T-cell (primary cell): ENCODE data around the gene RWDD3. TPM values are rescaled to one million over a fixed set of nuclear protein-coding genes. Genes with fewer than 3 reads are reported as not detected.

Experiments used
- ATAC-seq, 4 experiments: fragments of 200-7000 bp in 3 of 4; fragments of 150-1000 bp in 1 of 4; cut with Tn5 transposase; replicated peaks in 1 of 4; 1 replicate in 3 of 4; 2 replicates in 1 of 4; pipeline ENCODE4 v1.10.0; 2021; ENCODE audit warnings: moderate library complexity in 3 of 4, mild to moderate bottlenecking in 2 of 4, moderate number of reproducible peaks in 1 of 4
- CTCF ChIA-PET, 2 donors: fragments of 300-600 bp; sonication (Branson Sonifier 250); formaldehyde crosslinking; loops; one replicate each; lab custom pipeline; 2022; ENCODE audit warnings: antibody characterized with exemption in 2 of 2; lab: Charles Lee
- POLR2A ChIA-PET, 2 donors: fragments of 300-600 bp; sonication (Branson Sonifier 250); formaldehyde crosslinking; loops; one replicate each; lab custom pipeline; 2022; ENCODE audit warnings: antibody characterized with exemption in 2 of 2; lab: Charles Lee
- DNase-seq, 35 experiments: peaks; one replicate each; pipeline versions ENCODE4 v3.0.0 to v3.0.0-alpha.2; 2013 to 2023
- H3K27ac ChIP-seq: one replicate; pipeline ENCODE4 v1.5.1; 2013; ENCODE audit warnings: low read length
- H3K27me3 ChIP-seq, 2 experiments: replicated peaks in 1 of 2; 1 replicate in 1 of 2; 2 replicates in 1 of 2; pipeline versions ENCODE4 v1.6.1 to v1.7.0; 2013; ENCODE audit warnings: low read length in 1 of 2, mixed read lengths in 1 of 2; ENCODE audit not compliant: control insufficient read depth in 2 of 2, insufficient read depth in 2 of 2; ENCODE audit errors: extremely low read depth in 1 of 2
- H3K36me3 ChIP-seq, 2 donors: 1 replicate in 1 of 2; 2 replicates in 1 of 2; pipeline versions ENCODE4 v1.6.1 to v1.7.0; 2013; ENCODE audit warnings: low read length in 1 of 2; ENCODE audit not compliant: control insufficient read depth in 2 of 2, insufficient read depth in 1 of 2; ENCODE audit errors: extremely low read depth in 1 of 2
- H3K4me1 ChIP-seq, 2 experiments: 1 replicate in 1 of 2; 2 replicates in 1 of 2; pipeline versions ENCODE4 v1.6.1 to v1.7.0; 2013; ENCODE audit warnings: low read length in 2 of 2, mixed read lengths in 1 of 2; ENCODE audit not compliant: insufficient read depth in 2 of 2, control insufficient read depth in 1 of 2; ENCODE audit errors: extremely low read depth in 1 of 2
- H3K4me3 ChIP-seq, 2 donors: 1 replicate in 1 of 2; 2 replicates in 1 of 2; pipeline versions ENCODE4 v1.5.1 to v1.7.0; 2013; ENCODE audit warnings: mild to moderate bottlenecking in 2 of 2, low read length in 1 of 2, moderate library complexity in 1 of 2; ENCODE audit not compliant: control insufficient read depth in 1 of 2; ENCODE audit errors: extremely low read depth in 1 of 2
- H3K9me3 ChIP-seq: 2 replicates; pipeline ENCODE4 v1.7.0; 2013
- H3K27ac Mint-ChIP-seq, 2 donors: one replicate each; pipeline ENCODE4 v1.8.0; 2020 to 2021; ENCODE audit warnings: mild to moderate bottlenecking in 2 of 2, mixed read lengths in 2 of 2
- H3K27me3 Mint-ChIP-seq, 2 donors: one replicate each; pipeline ENCODE4 v1.8.0; 2021 to 2022; ENCODE audit warnings: mixed read lengths in 2 of 2
- H3K36me3 Mint-ChIP-seq: one replicate; pipeline ENCODE4 v1.8.0; 2021; ENCODE audit warnings: mixed read lengths
- H3K4me1 Mint-ChIP-seq, 3 donors: one replicate each; pipeline ENCODE4 v1.8.0; 2020 to 2022; ENCODE audit warnings: mixed read lengths in 3 of 3, mild to moderate bottlenecking in 1 of 3
- H3K4me3 Mint-ChIP-seq, 3 donors: one replicate each; pipeline ENCODE4 v1.8.0; 2020 to 2022; ENCODE audit warnings: mild to moderate bottlenecking in 3 of 3, mixed read lengths in 3 of 3, moderate library complexity in 3 of 3
- H3K9me3 Mint-ChIP-seq, 3 donors: one replicate each; pipeline ENCODE4 v1.8.0; 2020 to 2022; ENCODE audit warnings: mixed read lengths in 3 of 3
- WGBS: methylation state at CpG from one replicate; pipeline ENCODE4 v1.1.5; 2013; ENCODE audit warnings: missing lambda C conversion rate; ENCODE audit not compliant: insufficient coverage; 5-methylcytosine and 5-hydroxymethylcytosine counted together
- total RNA-seq, 35 experiments: library from RNA in 6 of 35; stranded (reverse) in 6 of 35; fragments of 120-200 nt in 1 of 35; gene quantifications; one replicate each; pipeline versions ENCODE4 v1.2.1 to v1.2.4 and lab custom pipeline; 2013 to 2026

The RWDD3 gene
- total RNA-seq, 5 donors from 2014 or later (not counting 1 experiment from before 2014, with no cell fraction given), result 16.7 to 23.4 (median 21.6) TPM

DNA sequence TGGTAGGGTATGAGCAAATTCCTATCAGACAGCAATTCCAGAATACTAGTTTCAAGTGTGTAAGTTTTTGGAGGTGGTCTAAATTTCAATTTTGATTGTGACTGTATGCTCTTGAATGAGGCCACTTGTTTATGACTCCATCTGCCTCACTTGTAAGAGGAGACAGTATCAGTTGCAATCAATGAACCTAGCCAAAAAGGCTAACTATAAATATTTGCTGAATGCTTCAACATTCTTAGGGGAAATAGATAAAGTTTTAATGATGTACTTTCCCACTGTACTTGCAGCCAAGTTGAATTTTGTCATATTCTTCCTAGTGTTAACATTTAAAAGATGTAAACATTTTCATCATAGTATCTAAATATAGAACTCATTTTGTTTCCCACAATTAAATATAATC is 32.1 kb upstream of the RWDD3 start:
- no peak overlapping the region for H3K27ac ChIP-seq
- no peaks in the 10 kb centered on the region for H3K36me3 Mint-ChIP-seq
- no peaks in the 10 kb centered on the region for H3K4me1 ChIP-seq
- H3K4me3 Mint-ChIP-seq, result no peak overlapping the region
- H3K36me3 ChIP-seq, result no peaks in the 10 kb centered on the region
- ChIA-PET POLR2A (no interaction called here), CTCF (no interaction called here)
- no peak for ATAC-seq
- no peak for DNase-seq
- H3K9me3 Mint-ChIP-seq, result no peaks in the 10 kb centered on the region
- H3K27me3 ChIP-seq, result no peaks in the 10 kb centered on the region
- H3K4me3 ChIP-seq, result no peak overlapping the region
- peaks cover 8 to 20% of the 10 kb centered on the region in 2 donors for H3K27me3 Mint-ChIP-seq
- no peaks in the 10 kb centered on the region for H3K4me1 Mint-ChIP-seq
- H3K9me3 ChIP-seq, result no peaks in the 10 kb centered on the region
- H3K27ac Mint-ChIP-seq, result no peak overlapping the region

DNA sequence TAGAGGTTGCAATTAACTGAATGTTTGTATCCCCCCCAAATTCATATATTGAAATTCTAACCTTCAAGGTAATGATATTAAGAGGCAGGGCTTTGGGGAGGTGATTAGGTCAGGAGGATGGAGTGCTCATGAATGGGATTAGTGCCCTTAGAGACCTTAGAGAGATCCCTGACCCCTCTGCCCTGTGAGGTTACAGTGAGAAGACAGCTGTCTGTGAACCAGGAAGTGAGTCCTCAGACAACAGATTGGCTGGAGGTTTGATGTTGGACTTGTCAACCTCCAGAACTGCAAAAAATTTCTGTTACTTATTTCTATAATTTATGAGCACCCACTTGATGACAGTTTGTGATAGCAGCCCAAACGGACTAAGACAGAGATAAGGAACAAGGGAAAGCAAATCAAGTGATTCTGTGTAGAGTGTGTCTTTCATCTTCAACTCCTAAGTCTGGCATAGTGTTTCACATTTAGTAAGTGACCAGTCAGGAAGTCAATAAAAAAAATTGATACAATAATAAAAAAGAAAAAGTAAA is 30.0 kb upstream of the RWDD3 start:
- H3K4me3 ChIP-seq, result no peak overlapping the region
- H3K27ac Mint-ChIP-seq, result no peak overlapping the region
- H3K4me1 Mint-ChIP-seq, result no peaks in the 10 kb centered on the region
- H3K27me3 ChIP-seq, result no peaks in the 10 kb centered on the region
- CTCF ChIA-PET, result no interaction called here
- ATAC-seq (no peak), DNase-seq (no peak)
- no peak overlapping the region for H3K4me3 Mint-ChIP-seq
- H3K27me3 Mint-ChIP-seq, result peaks cover 12 to 17% of the 10 kb centered on the region in 2 donors
- H3K36me3 Mint-ChIP-seq, result no peaks in the 10 kb centered on the region
- H3K4me1 ChIP-seq, result no peaks in the 10 kb centered on the region
- POLR2A ChIA-PET, result no interaction called here
- no peak overlapping the region for H3K27ac ChIP-seq
- H3K9me3 ChIP-seq, result no peaks in the 10 kb centered on the region
- no CpG with 5 or more reads among the region's 1 CpG for WGBS
- no peaks in the 10 kb centered on the region for H3K36me3 ChIP-seq
- H3K9me3 Mint-ChIP-seq, result no peaks in the 10 kb centered on the region

DNA sequence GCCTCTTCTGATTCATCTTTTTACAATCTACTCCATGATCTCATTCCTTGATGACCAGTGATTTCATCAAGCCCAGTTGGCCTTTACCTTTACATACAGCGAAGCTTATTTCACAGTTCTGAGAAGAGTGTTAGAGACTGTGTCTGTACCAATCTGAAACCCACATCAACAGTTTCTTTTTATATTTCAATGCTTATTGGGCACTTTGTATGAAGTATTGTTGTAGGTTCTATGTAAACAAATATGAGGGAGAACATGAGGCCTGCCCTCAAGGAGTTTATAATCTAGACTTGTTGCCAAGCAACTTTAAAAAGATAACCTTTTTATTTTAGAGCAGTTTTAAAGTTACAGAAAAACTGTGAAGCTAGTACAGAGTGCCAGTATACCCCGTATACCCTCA is 27.5 kb upstream of the RWDD3 start:
- ATAC-seq (no peak), DNase-seq (no peak)
- H3K36me3 ChIP-seq, result no peaks in the 10 kb centered on the region
- Mint-ChIP-seq H3K4me1 (no peaks in the 10 kb centered on the region), H3K27ac (no peak overlapping the region), H3K27me3 (peaks cover 5 to 14% of the 10 kb centered on the region in 2 donors), H3K36me3 (no peaks in the 10 kb centered on the region), H3K4me3 (no peak overlapping the region), H3K9me3 (no peaks in the 10 kb centered on the region)
- ChIA-PET POLR2A (no interaction called here), CTCF (no interaction called here)
- no peaks in the 10 kb centered on the region for H3K4me1 ChIP-seq
- WGBS, result no CpG with 5 or more reads among the region's 2 CpGs
- H3K4me3 ChIP-seq, result no peak overlapping the region
- H3K27ac ChIP-seq, result no peak overlapping the region
- no peaks in the 10 kb centered on the region for H3K27me3 ChIP-seq
- H3K9me3 ChIP-seq, result no peaks in the 10 kb centered on the region

DNA sequence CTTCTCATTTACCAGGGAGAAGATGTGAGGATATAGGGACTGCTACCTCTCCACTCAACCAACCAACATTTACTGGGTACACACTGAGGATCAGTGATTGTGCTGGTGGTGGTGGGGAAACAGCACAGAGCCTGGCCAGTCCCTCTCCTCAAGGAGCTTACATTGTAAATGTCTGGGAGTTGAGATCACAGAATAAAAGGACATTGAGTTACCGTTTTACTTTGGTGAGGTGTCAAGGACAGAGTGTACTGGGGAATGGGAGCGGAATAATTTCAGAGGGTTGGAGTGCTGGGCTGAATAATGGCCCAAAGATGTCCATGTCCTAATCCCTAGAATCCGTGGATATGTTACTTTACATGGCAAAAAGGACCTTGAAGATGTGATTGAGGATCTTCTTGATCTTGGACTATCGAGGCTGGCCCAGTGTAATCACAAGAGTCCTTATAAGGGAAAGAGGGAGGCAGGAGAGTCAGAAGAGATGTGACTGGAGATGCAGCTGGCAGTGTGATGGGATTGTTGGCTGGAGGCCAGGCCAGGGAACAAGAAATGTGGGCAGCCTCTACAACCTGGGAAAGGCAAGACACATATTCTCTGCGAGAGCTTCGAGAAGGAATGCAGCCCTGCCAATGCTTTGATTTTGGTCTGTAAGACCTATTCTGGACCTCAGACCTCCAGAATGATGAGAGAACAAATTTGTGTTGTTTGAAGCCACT is 26.6 kb upstream of the RWDD3 start:
- no peaks in the 10 kb centered on the region for H3K9me3 ChIP-seq
- ChIA-PET POLR2A (no interaction called here), CTCF (no interaction called here)
- H3K27me3 Mint-ChIP-seq, result peaks cover 5 to 16% of the 10 kb centered on the region in 2 donors
- no peak overlapping the region for H3K27ac ChIP-seq
- no peaks in the 10 kb centered on the region for H3K4me1 ChIP-seq
- H3K36me3 ChIP-seq, result no peaks in the 10 kb centered on the region
- DNase-seq, result no peak
- no peak for ATAC-seq
- WGBS, result 77% methylated on average over 6 of the region's 6 CpGs
- no peaks in the 10 kb centered on the region for H3K4me1 Mint-ChIP-seq
- H3K4me3 ChIP-seq, result no peak overlapping the region
- no peaks in the 10 kb centered on the region for H3K36me3 Mint-ChIP-seq
- no peaks in the 10 kb centered on the region for H3K9me3 Mint-ChIP-seq
- no peak overlapping the region for H3K4me3 Mint-ChIP-seq
- no peak overlapping the region for H3K27ac Mint-ChIP-seq
- H3K27me3 ChIP-seq, result no peaks in the 10 kb centered on the region

DNA sequence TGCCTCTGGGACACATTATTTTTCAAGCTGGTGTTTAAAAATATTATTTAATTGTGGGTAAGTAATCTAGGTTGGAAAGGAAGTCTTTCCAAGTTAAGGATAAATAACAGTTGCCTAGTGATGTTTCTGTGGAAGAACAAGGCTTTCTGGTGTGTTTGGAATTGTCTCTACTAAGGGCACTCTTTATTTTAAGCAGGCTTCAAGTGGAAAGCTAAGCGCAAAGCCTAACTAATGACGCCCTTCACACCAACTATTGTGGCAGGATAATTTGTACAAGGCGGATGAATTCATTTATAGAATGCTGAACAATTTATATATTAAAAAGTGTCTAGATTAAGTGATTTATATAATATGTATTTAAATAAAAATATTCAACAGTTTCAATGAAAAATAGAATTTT is 25.1 kb upstream of the RWDD3 start:
- no peak overlapping the region for H3K27ac ChIP-seq
- no peaks in the 10 kb centered on the region for H3K27me3 ChIP-seq
- DNase-seq (no peak), ATAC-seq (no peak)
- ChIA-PET CTCF (no interaction called here), POLR2A (no interaction called here)
- H3K4me3 ChIP-seq, result no peak overlapping the region
- Mint-ChIP-seq H3K36me3 (no peaks in the 10 kb centered on the region), H3K27ac (no peak overlapping the region), H3K9me3 (no peaks in the 10 kb centered on the region), H3K4me1 (no peaks in the 10 kb centered on the region), H3K27me3 (peaks cover 4 to 24% of the 10 kb centered on the region in 2 donors), H3K4me3 (no peak overlapping the region)
- no peaks in the 10 kb centered on the region for H3K36me3 ChIP-seq
- no peaks in the 10 kb centered on the region for H3K9me3 ChIP-seq
- WGBS, result no CpG with 5 or more reads among the region's 3 CpGs
- H3K4me1 ChIP-seq, result no peaks in the 10 kb centered on the region

DNA sequence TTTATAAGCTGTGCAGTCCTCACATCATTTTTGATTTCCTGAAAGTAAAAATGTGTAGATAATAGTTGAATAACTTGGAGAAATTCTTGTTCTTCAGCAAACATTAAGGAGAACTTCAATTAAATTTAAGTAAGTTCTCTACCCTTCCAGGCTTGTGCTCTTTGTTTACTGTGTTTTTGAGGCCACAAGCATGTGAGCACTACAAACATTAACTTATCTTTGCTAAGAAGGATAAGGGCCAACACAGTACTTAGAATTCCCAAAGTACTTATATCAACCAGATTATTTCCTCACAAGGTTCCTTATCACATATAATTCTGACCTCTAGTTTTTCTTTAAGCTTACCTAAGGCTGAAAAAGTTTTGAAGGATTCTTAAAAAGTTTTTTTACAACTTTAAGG is 24.7 kb upstream of the RWDD3 start:
- Histone ChIP-seq H3K36me3 (no peaks in the 10 kb centered on the region), H3K4me3 (no peak overlapping the region), H3K9me3 (no peaks in the 10 kb centered on the region), H3K27me3 (no peaks in the 10 kb centered on the region), H3K27ac (no peak overlapping the region), H3K4me1 (no peaks in the 10 kb centered on the region)
- DNase-seq (no peak), ATAC-seq (no peak)
- POLR2A ChIA-PET, result no interaction called here
- Mint-ChIP-seq H3K36me3 (no peaks in the 10 kb centered on the region), H3K4me3 (no peak overlapping the region), H3K27me3 (peaks cover 4 to 24% of the 10 kb centered on the region in 2 donors), H3K4me1 (no peaks in the 10 kb centered on the region), H3K9me3 (no peaks in the 10 kb centered on the region), H3K27ac (no peak overlapping the region)
- CTCF ChIA-PET, result interaction anchor here in 1 of 2 donors (0.6 kb wide), 1 partner anchor 77 kb away, joined by 9 read pairs; no protein-coding TSS in a partner anchor
